ENCODE measurements around the gene DICER1.
A peak's percentile ranks its signal among the peaks of the same experiment; 100 is the strongest.
"Not testable (repeated sequence)": the region's sequence is repeated elsewhere in the genome, so short reads cannot be mapped to it uniquely, and the experiment has no call there.

Gene DICER1

DNA sequence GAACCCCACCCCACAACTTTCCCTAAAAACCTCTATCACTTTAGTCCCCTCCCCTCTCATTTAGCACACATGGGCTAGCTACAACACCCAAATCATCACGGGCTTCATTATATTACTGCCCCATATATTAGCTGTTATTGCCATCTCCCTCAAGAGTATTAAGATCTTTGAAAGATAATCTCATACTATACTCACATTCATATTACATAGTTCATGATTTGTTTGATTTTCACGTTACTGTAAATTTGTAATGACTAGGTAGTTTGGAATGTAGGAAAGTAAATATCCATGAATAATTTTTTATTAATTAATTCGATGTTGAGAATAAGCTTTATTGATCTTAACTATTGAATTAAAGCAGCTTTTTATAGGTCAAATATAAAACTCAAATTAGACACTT is 7.9 kb downstream of the DICER1 start:
- ATAC-seq = no peak

DNA sequence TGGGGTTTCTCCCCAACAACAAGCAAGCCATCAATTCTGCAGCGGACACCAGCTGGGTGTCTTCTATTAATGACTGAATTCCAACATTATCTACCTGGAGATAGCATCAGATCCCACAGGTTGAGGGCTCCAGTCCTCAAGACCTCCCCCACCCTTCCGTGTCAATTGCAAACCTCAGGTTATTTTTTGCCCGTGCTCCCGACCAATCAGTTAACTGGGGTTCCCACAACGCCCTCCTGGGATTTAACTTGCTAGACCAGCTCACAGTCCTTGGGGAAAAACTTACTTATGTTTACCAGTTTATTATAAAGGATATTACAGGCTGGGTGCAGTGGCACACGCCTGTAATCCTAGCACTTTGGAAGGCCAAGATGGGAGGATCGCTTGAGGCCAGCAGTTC is 9.7 kb downstream of the DICER1 start:
- ATAC-seq = no peak

DNA sequence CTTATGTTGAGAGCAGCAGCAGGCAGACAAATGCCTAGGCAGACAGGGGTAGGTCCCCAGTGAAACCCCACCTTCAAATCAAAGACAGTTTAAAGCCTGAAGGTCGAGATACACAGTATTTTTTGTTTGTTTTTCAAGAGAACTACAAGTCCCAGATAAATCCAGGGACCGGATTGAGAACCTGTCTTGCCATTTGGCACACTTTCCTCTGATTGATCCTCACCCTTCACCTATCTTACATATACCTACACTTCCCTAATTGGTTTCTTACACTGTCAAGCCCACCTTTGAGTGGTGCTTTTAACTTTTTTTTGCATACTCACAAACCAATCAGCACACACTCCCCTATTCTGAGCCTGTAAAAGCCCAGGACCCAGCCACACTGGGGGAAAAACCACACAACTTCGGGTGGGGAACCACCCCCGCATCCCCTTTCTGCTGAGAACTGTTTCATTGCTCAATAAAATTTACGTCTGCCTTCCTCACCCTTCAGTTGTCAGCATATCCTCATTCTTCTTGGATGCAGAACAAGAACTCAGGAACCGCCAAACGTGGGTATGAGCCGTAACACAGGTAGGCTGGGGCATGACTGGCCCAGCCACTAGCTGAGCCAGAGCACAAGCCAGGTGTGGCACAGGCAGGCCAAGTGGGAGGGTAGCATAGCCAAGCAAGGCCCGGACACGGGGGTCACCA is 11.1 kb downstream of the DICER1 start:
- no peak for ATAC-seq

DNA sequence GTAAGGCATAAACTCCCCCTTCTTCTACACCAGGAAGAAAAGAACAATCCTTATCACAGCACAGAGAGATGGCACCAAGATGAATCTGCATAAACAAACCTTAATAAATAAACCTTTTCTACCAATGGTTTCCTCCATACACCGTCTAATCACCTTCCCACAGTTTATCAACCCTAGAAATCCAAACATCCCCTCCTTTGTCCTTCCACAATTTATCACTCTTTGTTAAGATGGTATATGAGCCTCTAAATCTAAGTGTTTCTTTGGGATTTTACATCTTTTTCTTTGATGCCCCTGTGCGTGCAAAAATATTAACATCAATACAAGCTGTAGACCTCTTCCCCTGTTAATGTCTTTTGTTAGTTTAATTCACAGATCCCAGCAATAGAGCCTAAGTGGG is 12.5 kb downstream of the DICER1 start:
- no peak for ATAC-seq

DNA sequence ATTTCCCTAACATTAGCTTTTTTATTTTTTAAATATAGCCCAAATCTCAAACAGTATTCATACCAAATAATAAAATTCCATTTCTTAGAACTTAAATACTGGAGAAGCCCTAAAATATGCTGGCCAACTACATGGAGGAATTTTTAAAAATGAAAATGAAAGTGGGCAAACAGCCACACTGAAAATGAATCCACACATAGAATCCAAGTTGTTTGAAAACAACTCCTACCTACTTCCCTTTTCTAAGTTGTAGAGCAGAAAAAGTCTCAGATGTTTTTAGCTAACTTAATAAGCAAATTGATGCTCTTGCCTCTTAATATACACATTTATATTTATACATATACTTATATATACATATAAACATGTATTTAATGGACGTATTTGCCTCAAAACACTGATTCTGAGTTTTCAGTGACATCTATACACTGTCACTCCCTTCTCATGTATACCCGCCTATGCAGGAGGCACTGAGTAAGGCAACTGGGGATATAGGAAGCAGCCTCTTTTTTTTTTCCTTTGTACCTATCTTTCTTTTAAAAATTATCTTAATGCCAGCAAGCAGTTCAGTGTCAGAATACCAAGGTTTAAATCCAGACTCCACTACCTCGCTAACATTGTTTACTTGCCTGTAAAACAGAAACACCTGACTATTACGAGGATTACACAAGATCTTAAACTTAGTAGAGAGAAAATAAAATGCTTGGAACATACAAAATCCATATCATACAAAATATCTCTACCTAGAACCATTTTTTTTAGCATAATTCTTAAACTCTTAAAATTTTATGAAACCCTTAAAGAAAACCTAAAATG is 13.3 kb downstream of the DICER1 start:
- no peak for ATAC-seq

DNA sequence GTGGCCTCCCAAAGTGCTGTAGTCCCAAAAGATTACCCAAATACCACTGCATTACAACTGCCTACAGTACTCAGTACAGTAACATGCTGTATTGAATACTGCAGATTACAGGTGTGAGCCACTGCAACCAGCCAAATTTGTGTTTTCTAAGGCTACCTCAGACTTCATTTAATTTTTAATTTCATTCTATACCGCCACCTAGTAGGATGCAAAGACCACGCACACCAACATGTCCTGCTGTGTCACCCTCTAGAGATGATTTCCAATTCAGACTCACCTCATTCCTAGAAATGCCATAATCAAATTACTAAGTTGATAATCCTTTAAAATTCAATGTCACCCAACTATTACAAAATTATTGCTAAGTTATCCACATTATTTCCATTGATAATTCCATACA is 15.1 kb downstream of the DICER1 start:
- ATAC-seq = no peak

DNA sequence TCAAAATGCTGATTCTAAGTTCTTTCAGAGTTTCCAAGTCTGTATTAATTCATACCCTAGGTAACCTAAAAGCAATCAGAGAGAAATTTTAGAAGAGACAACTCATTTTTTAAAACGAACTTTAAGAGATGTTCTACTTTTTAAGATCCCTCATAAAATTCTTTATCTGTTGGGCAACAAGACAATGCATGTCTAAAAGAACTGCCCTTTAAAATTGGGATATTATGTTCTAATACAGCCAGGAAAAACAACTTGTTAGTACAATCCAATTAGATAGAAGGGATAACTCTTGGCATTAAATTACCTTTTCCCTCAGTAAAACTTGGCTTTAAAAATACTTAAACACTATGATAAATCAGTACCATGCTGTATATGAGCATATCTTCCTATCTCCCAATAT is 15.6 kb downstream of the DICER1 start:
- ATAC-seq = no peak

DNA sequence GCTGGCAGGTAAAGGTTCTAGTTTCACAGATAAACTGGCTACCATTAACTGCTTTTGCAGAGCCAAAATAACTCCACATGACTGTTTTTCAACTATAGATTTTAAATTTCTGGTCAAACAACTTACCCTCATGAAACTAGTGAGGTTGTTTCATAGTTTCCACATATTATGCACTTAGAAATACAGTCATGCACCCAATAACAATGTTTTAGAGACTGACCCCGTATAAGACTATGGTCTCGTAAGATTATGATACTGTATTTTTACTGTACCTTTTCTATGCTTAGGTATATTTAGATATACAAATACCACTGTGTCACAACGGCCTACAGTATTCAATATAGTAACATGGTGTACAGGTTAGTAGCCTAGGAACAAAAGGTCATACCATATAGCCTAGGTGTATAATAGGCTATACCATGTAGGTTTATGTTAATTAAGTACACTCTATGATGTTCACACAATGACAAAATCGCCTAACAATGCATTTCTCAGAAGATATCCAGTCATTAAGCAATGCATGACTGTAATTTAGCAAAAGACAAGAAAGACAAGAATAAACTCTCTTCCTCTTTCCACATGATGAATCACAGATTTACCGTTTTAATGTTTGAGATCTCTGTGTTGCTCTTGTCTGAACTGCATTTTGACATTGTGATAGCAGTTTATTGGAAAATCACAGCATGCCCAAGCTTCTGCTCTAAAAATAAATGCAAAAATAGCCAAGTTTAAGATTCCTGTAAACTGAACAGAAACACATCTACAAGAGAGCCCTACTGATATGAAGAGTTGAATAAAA is 17.1 kb downstream of the DICER1 start:
- ATAC-seq = peak; percentile 68 to 75

DNA sequence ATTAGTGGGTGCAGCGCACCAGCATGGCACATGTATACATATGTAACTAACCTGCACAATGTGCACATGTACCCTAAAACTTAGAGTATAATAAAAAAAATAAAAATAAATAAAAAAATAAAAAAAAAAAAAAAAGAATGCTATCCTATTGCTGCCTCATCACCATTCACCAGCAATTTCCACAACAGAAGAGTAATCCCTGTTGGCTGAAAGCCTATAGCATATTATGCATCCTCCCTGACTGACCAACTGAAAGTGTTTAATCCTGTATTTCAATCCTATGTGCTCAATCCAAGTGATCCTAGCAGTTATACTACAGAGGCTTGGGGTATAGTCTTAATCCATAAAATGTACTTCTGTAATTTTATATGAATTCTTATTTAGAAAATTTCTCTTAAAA is 18.5 kb downstream of the DICER1 start:
- ATAC-seq = no peak

DNA sequence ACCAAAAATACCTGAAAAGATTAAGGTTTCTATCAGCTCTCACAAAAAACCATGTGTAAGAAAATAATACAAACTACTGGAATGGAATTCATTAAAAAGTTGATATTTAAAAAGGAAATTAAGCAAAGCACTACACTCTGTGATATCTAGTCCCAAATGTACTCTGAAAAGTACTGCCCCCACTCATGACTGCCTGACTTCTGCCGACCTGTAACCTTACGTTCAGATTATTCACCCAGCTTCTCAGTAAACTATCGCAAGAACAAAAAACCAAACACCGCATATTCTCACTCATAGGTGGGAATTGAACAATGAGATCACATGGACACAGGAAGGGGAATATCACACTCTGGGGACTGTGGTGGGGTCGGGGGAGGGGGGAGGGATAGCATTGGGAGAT is 18.9 kb downstream of the DICER1 start:
- ATAC-seq = not testable (repeated sequence)

DNA sequence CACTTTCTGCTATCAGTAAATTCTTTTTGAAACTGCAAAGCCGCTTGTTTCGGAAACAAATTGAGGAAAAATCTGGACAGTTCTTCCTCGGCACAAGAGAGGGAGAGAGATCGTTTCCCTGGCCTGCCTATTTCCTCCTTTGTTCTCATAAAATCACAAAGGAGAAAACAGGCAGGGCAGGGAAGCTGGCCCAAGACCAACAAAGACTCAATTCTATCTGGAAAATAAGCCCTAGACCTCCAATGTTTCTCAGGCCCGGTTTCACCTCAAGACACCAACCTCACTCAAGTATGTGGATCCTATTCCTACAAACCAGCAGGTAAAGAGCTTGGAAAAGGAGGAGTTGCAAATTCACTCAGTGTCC is 19.5 kb downstream of the DICER1 start:
- ATAC-seq = no peak

DNA sequence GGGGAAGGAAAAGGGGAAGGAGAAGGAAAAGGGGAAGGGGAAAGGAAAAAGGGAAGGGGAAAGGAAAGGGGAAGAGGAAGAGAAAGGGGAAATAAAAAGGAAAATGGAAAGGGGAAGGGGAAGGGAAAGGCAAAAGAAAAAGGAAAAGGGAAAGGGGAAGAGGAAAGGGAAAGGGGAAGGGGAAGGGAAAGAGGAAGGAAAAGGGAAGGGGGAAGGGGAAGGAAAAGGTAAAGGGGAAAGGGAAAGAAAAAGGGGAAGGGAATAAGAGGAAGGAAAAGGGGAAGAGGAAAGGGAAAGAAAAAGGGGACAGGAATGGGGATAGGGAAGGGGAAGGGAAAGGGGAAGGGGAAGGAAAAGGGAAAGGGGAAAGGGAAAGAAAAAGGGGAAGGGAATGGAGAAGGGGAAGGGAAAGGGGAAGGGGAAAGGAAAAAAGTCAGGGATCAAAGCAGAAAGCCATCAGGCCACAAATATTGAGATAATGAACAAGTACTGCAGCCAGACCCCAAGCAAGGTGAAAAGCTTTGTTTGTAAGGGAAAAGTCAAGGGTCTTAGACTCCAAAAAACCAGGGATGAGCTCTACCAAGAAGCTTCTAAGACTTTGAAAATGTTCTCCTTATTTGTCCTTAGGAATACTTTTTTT is 20.0 kb downstream of the DICER1 start:
- ATAC-seq = no peak

DNA sequence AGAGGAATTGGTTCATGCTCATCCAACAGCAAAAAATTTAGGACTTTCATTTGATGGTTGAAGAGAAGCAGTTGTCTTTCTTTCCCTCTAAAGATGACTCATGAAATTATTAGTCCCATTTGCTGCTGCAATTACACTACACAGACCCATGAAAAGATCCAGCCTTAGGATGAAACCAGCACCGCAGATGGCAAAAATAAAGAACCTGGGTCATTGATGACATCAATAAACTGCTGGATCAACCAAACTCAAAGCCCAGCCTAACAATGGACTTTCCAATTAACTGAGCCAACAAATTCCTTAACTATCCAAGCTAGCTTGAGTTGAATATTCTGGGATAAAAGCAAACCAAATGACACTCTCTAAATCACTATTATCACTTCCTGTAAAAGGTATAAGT is 20.7 kb downstream of the DICER1 start:
- ATAC-seq = no peak

DNA sequence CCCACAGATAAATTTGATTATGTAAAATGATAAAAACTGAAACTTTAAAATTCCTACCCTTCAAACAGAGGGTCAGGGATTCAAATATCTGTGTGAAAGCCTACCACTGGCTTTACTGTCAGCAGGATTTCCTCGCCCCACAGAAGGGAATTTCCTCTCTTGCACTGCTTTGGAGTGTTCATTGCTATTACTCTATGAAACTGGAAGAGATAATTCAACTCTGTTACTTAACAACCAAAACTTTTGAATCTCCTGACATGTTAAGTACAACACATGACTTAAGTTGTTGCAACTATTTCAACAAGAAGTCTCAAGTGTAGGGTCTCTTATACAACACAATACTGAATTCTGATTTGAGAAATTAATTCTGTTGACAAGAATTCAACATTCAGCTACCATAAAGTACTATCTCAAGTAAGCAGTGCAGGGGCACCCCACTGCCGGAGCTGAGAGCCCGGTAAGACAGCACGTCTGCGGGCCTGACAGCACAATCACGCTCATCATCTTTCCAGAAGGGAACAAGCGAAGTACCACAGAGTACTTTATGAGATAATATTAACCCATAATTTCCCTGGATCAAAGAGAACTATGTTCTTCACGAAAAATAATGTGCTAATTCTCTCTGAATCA is 22.9 kb downstream of the DICER1 start:
- no peak for ATAC-seq

DNA sequence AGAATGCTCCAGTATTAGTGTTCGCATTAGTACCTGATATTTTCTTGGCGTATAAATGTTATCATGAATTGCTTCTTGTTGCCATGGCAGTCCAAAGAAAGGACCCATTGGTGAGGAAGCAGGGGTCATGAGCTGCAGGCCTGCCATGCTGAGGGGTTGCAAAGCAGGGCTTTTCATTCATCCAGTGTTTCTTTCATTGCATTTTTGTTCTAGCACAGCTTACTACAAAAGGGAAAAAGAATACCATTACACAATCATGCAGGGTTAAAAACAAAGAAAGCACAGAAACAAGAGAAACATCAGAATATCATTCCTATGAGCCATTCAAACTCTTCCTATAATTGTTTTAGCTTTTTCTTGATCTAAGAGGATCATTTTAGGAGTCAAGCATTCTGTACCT is 24.0 kb downstream of the DICER1 start:
- ATAC-seq = no peak

DNA sequence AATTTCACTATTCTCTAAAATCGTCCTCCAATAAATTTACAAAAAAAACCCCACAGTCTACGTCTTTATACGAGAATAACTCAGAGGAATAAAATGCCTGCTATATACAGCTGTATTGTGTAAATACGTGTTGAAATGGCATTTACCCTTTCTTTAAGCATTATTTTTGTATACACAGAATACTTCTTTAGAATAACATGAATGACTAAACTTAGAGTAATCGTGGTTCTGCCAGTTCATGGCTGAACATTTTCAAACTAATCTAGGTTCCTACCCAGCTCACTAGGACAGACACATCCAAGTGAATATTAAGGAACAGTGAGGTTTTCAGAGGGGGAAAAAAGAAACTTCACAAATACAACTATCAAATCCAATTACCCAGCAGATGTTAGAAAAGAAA is 24.6 kb downstream of the DICER1 start:
- no peak for ATAC-seq

DNA sequence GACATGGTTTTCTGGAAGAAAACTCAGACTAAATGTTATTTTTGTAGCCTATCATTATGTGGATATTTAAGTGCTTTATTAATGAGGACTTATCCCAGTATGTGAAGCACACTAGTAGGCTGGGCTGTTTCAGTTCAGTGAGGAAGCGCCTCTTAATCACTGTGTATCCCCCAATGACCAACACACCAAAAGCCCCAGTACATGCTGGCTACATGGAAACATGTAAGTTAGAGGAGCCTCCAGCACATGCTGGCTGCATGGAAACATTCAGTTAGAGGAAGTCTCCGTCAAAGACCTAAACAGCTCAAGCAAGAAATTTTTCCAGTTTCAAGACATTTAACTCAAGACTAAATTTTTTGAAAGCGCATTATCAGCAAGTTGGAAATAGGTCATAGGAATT is 26.8 kb downstream of the DICER1 start:
- ATAC-seq = no peak

DNA sequence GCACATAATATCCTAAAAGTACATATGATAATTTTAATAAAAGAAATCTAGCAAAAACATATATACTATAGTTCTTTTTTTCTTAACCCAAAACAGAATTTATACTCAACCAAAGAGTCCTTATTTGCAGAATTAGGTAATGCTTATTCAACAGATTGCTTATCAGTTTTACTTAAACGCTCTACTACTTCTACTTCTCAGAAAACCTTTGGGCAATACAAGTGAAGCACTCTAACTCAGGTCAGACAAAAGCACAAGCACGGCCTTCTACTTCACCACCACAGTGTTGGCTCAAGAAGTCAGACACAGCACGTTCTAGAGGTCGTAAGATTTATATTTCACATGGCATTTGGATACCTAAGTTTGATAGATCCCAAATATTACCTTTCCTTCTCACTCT is 29.2 kb downstream of the DICER1 start:
- ATAC-seq = no peak

DNA sequence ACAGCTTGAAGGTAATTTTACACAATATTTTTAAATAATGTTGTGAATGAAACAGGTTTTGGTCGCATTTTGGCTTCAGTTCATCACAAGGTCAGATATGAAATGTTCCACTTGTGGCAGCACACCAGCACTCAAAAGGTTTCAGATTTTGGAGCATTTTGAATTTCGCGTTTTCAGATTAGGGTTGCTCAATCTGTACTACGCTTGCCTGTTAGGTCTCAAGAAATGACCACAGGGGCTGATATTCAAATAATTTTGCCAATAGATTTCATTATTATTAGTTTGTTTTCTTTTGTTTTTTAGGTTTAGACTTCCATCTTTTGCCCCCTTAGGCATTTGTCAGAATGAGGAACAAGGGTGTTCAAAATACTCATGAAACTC is 29.8 kb downstream of the DICER1 start:
- ATAC-seq = no peak

DNA sequence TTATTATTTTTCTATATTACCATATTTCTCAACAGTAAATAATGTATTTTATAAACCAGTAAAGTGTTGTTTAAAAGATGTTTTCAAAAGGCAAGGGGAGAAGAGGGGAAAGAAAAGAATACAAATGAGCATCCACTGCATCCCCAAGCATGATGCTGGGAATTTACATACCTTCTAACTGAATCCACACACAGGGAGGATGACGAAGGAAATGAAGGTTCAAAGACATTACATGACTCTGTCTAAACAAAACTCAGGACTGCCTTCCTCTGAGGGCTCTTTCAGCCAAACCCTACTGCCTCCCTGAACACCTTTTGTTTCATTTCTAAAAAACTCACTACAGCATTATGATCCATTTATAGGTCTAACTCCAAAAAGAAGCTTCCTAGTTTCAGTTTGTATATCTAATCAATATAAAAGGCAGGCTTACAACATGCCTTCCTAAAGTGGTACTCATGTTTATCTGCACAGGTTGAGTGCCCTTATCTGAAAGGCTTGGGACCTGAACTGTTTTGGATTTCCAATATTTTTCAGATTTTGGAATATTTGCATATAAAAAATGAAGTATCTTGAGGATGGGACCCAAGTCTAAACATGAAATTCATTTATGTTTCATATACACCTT is 30.3 kb downstream of the DICER1 start:
- ATAC-seq = no peak

DNA sequence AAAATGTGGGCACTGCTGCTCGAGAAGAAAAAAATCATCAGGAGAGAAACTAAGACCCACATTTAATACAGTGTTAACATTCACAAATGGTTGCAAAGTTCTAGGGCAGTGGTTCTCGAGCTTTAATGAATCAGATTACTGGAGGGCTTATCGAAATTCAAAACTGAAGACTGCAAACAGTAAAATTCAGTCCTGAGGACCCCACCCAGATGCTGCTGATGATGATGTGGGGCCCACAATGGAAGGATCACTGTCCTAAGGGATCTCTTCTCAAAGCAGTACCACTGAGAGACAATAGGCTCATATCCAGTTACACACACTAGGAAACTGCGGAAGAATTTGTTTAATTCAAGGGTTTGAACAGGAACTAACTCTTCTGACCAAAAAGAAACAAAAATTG is 31.4 kb downstream of the DICER1 start:
- no peak for ATAC-seq

DNA sequence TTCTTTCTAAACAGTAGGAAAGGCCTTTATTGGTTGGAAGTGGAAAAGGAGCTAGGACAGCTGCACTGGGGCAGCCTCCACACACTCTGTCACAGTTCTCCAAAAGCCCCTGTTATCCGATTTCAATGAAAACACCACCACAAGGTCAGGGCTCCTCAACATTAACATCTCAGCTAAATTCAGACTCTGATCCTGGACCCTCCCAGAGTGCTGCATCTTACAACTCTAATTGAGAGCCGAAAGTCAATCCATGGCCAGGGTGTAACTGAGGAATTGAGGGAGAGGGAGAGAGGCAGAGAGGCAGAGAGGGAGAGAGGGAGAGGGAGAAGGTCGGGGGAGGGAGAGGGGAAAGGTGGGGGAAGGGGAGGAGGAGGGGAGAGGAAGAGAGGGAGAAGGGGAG is 32.1 kb downstream of the DICER1 start:
- ATAC-seq = no peak

All from activated CD4-positive, CD25-positive, alpha-beta regulatory T cell treated with anti-CD3 and anti-CD28 coated beads, Interleukin-2, amount 50 U/mL, for 24 hours (primary cell).